ENCODE data around the gene LACTB.

The LACTB gene

GRCh38 chr15:63133786-63134185, 12.1 kb downstream of the LACTB start:
- DNase-seq (ENCODE audit: low read depth in 2 of 2): no peak

DNA sequence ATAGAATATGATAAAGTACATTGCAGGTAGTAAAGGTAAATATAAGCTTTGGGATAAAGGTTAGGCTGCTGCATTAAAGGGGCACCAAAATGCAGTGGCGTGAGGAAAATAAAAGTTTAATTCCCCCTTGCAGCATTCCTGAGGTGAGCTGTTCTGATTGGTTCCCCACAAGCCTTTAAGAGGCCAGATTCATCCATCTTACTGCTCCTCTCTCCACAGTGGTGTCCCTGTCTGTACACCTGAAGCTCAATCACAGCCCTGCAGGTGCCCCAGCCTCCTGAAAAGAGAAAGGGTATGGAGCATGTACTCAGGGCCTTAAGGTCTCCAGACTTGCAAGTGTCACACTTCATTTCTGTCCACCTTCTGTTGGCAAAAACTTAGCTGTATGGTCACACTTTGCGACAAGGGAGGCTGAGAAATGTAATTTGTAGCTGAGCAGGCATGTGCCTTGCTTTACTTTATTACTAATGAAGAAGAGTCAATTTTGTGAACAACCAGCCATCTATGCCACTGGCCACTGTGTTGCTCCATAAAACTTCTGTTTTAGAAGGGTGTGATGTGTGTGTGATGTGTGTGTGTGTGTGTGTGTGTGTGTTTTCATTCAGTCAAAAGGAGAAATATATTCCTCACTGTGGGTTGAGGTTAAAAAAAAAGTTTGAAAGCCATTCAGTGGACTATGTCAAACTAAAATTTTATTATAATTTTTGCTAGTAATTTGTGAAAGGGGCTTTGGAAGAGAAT, 12.8 kb downstream of the LACTB start:
- no peak for DNase-seq (ENCODE audit: low read depth in 2 of 2)

- DNase-seq (ENCODE audit: low read depth in 2 of 2): no peak
Observed at GRCh38 chr15:63135281-63135680, 13.6 kb downstream of the LACTB start.

- DNase-seq (ENCODE audit: low read depth in 2 of 2): no peak
Observed at GRCh38 chr15:63135804-63136203, 14.1 kb downstream of the LACTB start.

- DNase-seq (ENCODE audit: low read depth in 2 of 2): no peak
Observed at GRCh38 chr15:63136742-63137141, 15.1 kb downstream of the LACTB start.

DNA sequence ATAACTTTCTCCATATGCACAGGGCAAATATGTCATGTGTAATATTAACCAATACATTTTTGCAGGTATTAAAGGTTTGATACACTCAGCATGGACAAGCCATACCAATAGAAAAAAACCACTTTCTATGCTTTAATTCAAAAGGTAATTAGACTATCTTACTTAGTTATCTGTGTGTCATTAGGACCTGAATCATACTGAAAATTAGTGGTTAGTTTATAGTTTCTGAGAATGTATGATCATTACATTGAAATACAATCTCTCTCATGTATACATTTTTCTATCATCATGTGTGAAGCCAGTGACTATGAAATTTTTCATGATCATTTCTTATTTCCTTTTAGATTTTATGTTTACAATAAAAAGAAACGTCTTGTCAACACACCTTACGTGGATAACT, 19.3 kb downstream of the LACTB start:
- DNase-seq (ENCODE audit: low read depth in 2 of 2): no peak

GRCh38 chr15:63145426-63145825, 23.8 kb downstream of the LACTB start:
- no peak for DNase-seq (ENCODE audit: low read depth in 2 of 2)

- DNase-seq (ENCODE audit: low read depth in 2 of 2): no peak
Observed at GRCh38 chr15:63146684-63147083, 25.0 kb downstream of the LACTB start.

DNA sequence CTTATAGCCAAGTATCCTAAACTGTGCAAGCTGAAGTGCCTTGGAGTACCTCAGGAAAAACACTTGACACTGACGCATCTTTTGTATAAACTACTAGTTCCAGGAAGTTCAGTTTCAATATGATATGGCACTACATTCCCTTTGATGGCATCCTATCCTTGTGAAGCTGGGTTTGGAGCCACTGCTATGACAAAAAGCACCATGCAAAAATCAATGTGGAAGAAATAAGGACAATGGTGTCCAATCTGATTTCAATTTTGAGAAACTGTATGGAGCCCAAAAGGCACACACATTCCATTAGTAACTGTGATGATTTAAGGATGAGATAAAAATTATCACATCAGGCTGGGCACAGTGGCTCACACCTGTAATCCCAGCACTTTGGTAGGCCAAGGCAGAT, 30.0 kb downstream of the LACTB start:
- DNase-seq (ENCODE audit: low read depth in 2 of 2): no peak

GRCh38 chr15:63155486-63155885, 33.8 kb downstream of the LACTB start:
- no peak for DNase-seq (ENCODE audit: low read depth in 2 of 2)

GRCh38 chr15:63156086-63156710, 34.5 kb downstream of the LACTB start:
- DNase-seq (ENCODE audit: low read depth in 2 of 2): no peak

- peak in 1 of 2 donors; percentile 1 for DNase-seq (ENCODE audit: low read depth in 2 of 2)
Observed at GRCh38 chr15:63156755-63157117, 35.1 kb downstream of the LACTB start.

GRCh38 chr15:63157118-63157843, 35.6 kb downstream of the LACTB start, which contains the start of gene RPS27L:
Gene RPS27L, minus strand, starts transcription at chr15:63157477. Its CDS starts 72 bp downstream, at chr15:63157405.
- DNase-seq (ENCODE audit: low read depth in 2 of 2): peak; percentile 81 to 87

GRCh38 chr15:63157891-63158431, 36.3 kb downstream of the LACTB start:
- no peak for DNase-seq (ENCODE audit: low read depth in 2 of 2)

DNA sequence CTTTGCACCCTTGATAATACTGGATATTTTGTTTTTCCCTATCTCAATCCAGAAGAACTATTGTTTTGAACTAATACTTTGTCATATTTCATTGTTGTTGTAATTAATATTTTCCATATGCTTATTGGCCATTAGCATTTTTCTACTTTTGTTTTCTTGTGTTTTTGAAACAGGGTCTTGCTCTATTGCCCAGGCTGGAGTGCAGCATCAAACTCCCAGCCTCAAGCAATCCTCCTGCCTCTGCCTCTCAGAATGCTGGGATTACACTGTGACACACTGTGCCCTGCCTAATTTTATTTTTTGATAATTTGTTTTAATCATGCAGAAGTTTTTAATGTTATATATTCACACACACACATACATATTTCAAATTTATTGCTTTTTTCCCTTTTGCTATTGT, 39.0 kb downstream of the LACTB start:
- DNase-seq (ENCODE audit: low read depth in 2 of 2): no peak

- no peak for DNase-seq (ENCODE audit: low read depth in 2 of 2)
Observed at GRCh38 chr15:63163217-63163616, 41.6 kb downstream of the LACTB start.

DNA sequence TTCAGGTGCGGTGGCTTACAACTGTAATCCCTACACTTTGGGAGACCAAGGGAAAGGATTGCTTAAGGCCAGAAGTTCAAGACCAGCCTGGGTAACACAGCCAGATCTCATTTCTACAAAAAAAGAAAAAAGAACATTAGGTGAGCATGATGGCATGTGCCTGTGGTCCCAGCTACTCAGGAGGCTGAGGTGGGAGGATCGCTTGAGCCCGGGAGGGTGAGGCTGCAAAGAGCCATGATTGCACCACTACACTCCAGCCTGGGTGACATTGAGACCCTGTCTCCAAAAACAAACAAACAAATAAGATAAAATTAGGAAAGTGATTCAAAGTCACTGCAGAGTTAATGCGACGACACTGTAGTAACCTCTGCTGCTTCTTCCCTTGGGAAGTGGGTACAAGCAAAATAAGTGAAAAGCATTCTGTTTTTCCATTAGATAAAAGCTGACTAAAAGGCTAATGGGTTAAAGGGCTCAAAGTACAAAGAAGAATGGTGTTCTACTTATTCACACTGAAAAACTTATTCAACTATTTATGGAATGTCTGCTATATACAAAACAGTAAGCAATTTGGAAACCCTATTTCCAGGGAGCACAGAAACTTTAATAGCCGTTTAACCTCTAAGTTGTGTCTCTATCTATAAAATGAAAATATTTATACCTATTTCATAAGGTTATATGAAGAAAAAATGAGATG, 43.7 kb downstream of the LACTB start:
- no peak for DNase-seq (ENCODE audit: low read depth in 2 of 2)

- no peak for DNase-seq (ENCODE audit: low read depth in 2 of 2)
Observed at GRCh38 chr15:63166219-63166618, 44.6 kb downstream of the LACTB start.

GRCh38 chr15:63169788-63170187, 48.1 kb downstream of the LACTB start:
- no peak for DNase-seq (ENCODE audit: low read depth in 2 of 2)

DNA sequence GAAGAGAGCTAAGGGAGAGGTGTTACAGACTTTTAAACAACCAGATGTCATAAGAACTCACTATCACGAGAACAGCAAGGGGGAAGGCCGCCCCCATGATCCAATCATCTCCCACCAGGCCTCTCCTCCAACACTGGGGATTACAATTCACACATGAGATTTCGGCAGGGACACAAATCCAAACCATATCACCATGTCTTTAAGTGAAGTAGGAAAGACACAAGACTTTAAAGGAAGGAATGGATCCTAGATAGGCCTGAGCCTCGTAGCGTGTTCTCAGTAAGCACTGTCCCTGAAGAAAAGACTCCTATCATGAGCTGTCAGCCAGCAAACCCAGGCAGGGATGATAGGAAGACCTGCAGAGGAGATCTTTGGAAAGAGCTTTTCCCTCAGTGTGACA, 50.7 kb downstream of the LACTB start:
- DNase-seq (ENCODE audit: low read depth in 2 of 2): no peak

DNA sequence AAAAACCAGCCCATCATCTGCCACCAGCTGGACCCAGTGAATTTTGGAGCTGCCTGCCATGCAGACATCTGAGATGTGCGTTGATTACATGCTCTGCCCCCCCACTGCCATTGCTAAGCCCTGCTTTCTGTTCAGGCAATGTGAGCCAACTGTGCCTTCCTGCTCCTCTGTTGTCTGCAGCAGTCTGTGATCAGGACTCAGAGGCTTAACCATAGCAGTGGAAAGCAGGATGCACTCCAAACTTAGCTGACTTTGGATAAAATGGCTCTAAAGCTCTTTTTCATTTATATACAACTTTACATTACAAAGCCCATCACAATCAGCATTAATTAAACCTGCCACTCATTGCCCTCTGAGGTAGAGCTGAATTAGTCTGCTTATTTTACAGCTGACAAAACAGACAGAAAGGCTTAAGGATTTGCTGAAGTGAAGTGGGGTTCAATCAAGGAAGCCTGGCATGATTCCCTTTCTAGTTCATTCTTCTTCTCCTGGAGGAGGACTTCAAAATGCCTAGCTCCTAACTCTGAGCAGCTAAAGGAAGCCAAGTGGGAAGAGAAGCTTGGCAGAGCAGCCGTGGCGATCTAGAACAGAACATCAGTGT, 51.3 kb downstream of the LACTB start:
- no peak for DNase-seq (ENCODE audit: low read depth in 2 of 2)

GRCh38 chr15:63176302-63176701, 54.6 kb downstream of the LACTB start:
- no peak for DNase-seq (ENCODE audit: low read depth in 2 of 2)

Data from activated CD4-positive, alpha-beta T cell treated with anti-CD3 and anti-CD28 coated beads for 24 hours (primary cell).